HUES48 (cell line): ENCODE results near the gene JAK1.
A peak's percentile ranks its signal among the peaks of the same experiment; 100 is the strongest.

ENCODE experiments used
- H3K27ac ChIP-seq: one replicate; pipeline ENCODE4 v1.7.0; 2013; ENCODE audit warnings: low read depth, low read length, inconsistent platforms
- H3K27me3 ChIP-seq: 2 replicates; pipeline ENCODE4 v1.6.1; 2013; ENCODE audit warnings: mild to moderate bottlenecking, low read length; ENCODE audit not compliant: control insufficient read depth, insufficient read depth
- H3K36me3 ChIP-seq: 2 replicates; pipeline ENCODE4 v1.6.1; 2013; ENCODE audit warnings: low read length; ENCODE audit not compliant: control insufficient read depth, insufficient read depth
- H3K4me1 ChIP-seq: 2 replicates; pipeline ENCODE4 v1.6.1; 2013; ENCODE audit warnings: mild to moderate bottlenecking, low read length; ENCODE audit not compliant: control insufficient read depth, insufficient read depth
- H3K4me3 ChIP-seq: 2 replicates; pipeline ENCODE4 v1.5.1; 2013; ENCODE audit warnings: mild to moderate bottlenecking, low read depth, low read length
- H3K9ac ChIP-seq: 2 replicates; pipeline ENCODE4 v1.6.1; 2013; ENCODE audit warnings: mild to moderate bottlenecking, low read depth, low read length, moderate library complexity
- H3K9me3 ChIP-seq: 2 replicates; pipeline ENCODE4 v1.6.1; 2013; ENCODE audit warnings: low read length; ENCODE audit not compliant: control insufficient read depth, insufficient read depth

JAK1 gene

GRCh38 chr1:64966158-64966971, at the start of gene JAK1:
TSS of gene JAK1 (minus strand) at chr1:64966549. CDS start at chr1:64886264, 80,285 bp downstream.
- Histone ChIP-seq H3K27ac (peak within 1 kb of the TSS; percentile 85), H3K9ac (peak within 1 kb of the TSS; percentile 68), H3K27me3 (peaks cover 33% of the 10 kb centered on the region), H3K9me3 (no peaks in the 10 kb centered on the region), H3K36me3 (no peaks in the 10 kb centered on the region), H3K4me1 (peaks cover 9% of the 10 kb centered on the region), H3K4me3 (peak within 1 kb of the TSS; percentile 84)

- H3K4me1 ChIP-seq = no peaks in the 10 kb centered on the region
- no peaks in the 10 kb centered on the region for H3K9me3 ChIP-seq
- H3K36me3 ChIP-seq = no peaks in the 10 kb centered on the region
- no peaks in the 10 kb centered on the region for H3K27me3 ChIP-seq
- H3K4me3 ChIP-seq = no peak overlapping the region
- no peak overlapping the region for H3K27ac ChIP-seq
- no peak overlapping the region for H3K9ac ChIP-seq
Observed at GRCh38 chr1:65014321-65014720, 48.0 kb upstream of the JAK1 start.

- H3K4me1 ChIP-seq = no peaks in the 10 kb centered on the region
- H3K36me3 ChIP-seq = no peaks in the 10 kb centered on the region
- no peak overlapping the region for H3K27ac ChIP-seq
- no peaks in the 10 kb centered on the region for H3K9me3 ChIP-seq
- no peak overlapping the region for H3K9ac ChIP-seq
- no peaks in the 10 kb centered on the region for H3K27me3 ChIP-seq
- H3K4me3 ChIP-seq = no peak overlapping the region
Observed at GRCh38 chr1:65011983-65012382, 45.6 kb upstream of the JAK1 start.

- no peaks in the 10 kb centered on the region for H3K4me1 ChIP-seq
- H3K27me3 ChIP-seq = peaks cover 7% of the 10 kb centered on the region
- no peaks in the 10 kb centered on the region for H3K36me3 ChIP-seq
- H3K4me3 ChIP-seq = no peak overlapping the region
- no peaks in the 10 kb centered on the region for H3K9me3 ChIP-seq
- H3K27ac ChIP-seq = no peak overlapping the region
- H3K9ac ChIP-seq = no peak overlapping the region
Observed at GRCh38 chr1:65009724-65010420, 43.5 kb upstream of the JAK1 start.

GRCh38 chr1:65009176-65009575, 42.8 kb upstream of the JAK1 start:
- Histone ChIP-seq H3K27ac (no peak overlapping the region), H3K36me3 (no peaks in the 10 kb centered on the region), H3K9me3 (no peaks in the 10 kb centered on the region), H3K4me1 (no peaks in the 10 kb centered on the region), H3K9ac (no peak overlapping the region), H3K4me3 (no peak overlapping the region), H3K27me3 (peaks cover 14% of the 10 kb centered on the region)

- H3K27ac ChIP-seq = no peak overlapping the region
- H3K27me3 ChIP-seq = peaks cover 38% of the 10 kb centered on the region
- H3K9ac ChIP-seq = no peak overlapping the region
- H3K4me3 ChIP-seq = no peak overlapping the region
- H3K9me3 ChIP-seq = no peaks in the 10 kb centered on the region
- no peaks in the 10 kb centered on the region for H3K36me3 ChIP-seq
- H3K4me1 ChIP-seq = peaks cover 4% of the 10 kb centered on the region
Observed at GRCh38 chr1:65006806-65007205, 40.5 kb upstream of the JAK1 start.

- Histone ChIP-seq H3K27ac (no peak overlapping the region), H3K4me1 (peaks cover 9% of the 10 kb centered on the region), H3K27me3 (peaks cover 52% of the 10 kb centered on the region), H3K9ac (no peak overlapping the region), H3K36me3 (no peaks in the 10 kb centered on the region), H3K4me3 (peak overlapping the region; percentile 56), H3K9me3 (peaks cover under 1% of the 10 kb centered on the region; the same call in 1 of the 2 replicates)
Observed at GRCh38 chr1:65003316-65003664, 36.9 kb upstream of the JAK1 start.

GRCh38 chr1:65002508-65003315, 36.4 kb upstream of the JAK1 start:
- Histone ChIP-seq H3K4me1 (peaks cover 9% of the 10 kb centered on the region), H3K4me3 (peak overlapping the region; percentile 56), H3K9me3 (peaks cover 4% of the 10 kb centered on the region; the same call in 1 of the 2 replicates), H3K9ac (peak overlapping the region; percentile 48; the same call in 1 of the 2 replicates), H3K27me3 (peaks cover 52% of the 10 kb centered on the region), H3K27ac (peak overlapping the region; percentile 37), H3K36me3 (no peaks in the 10 kb centered on the region)

- H3K9ac ChIP-seq = peak overlapping the region; percentile 48; the same call in 1 of the 2 replicates
Observed at GRCh38 chr1:65002156-65002507, 35.8 kb upstream of the JAK1 start.

GRCh38 chr1:65001231-65001792, 35.0 kb upstream of the JAK1 start:
- Histone ChIP-seq H3K36me3 (no peaks in the 10 kb centered on the region), H3K27ac (no peak overlapping the region), H3K27me3 (peaks cover 52% of the 10 kb centered on the region), H3K9ac (no peak overlapping the region), H3K4me1 (peaks cover 9% of the 10 kb centered on the region), H3K4me3 (peak overlapping the region; percentile 37; the same call in 1 of the 2 replicates), H3K9me3 (peaks cover 4% of the 10 kb centered on the region; the same call in 1 of the 2 replicates)

More at GRCh38 chr1:65002156-65002507, 35.8 kb upstream of the JAK1 start:
- Histone ChIP-seq H3K27ac (peak overlapping the region; percentile 4), H3K27me3 (peaks cover 52% of the 10 kb centered on the region), H3K4me3 (peak overlapping the region; percentile 56), H3K4me1 (peaks cover 9% of the 10 kb centered on the region), H3K9me3 (peaks cover 4% of the 10 kb centered on the region; the same call in 1 of the 2 replicates), H3K36me3 (no peaks in the 10 kb centered on the region)
